K562 treated with DMSO at 1 percent for 24 hours (cell line): ENCODE data around the gene HPX. TPM values are rescaled to one million over a fixed set of nuclear protein-coding genes. Genes with fewer than 3 reads are reported as not detected.

ENCODE experiments used
- total RNA-seq: library from RNA; unstranded; fragments of 300-600 nt; gene quantifications from 2 replicates; pipeline ENCODE4 v1.2.3, GENCODE V29; 2022; ENCODE audit warnings: low read depth; ENCODE audit not compliant: insufficient read depth

The HPX gene
- 0.46 and 0.95 TPM in 2 replicates for total RNA-seq

GRCh38 chr11:6440906-6441358, at the start of gene HPX:
Gene HPX (minus strand): TSS chr11:6440987. CDS start chr11:6440963, 24 bp downstream.

GRCh38 chr11:6481012-6481923, 40.5 kb upstream of the HPX start, which contains the start of the genes ARFIP2 and TIMM10B:
Gene ARFIP2 (minus strand): TSS chr11:6481331. CDS start chr11:6480421, 910 bp downstream.
Gene TIMM10B (plus strand): TSS chr11:6481501. CDS start chr11:6481517, 16 bp downstream.

GRCh38 chr11:6473451-6474412, 32.9 kb upstream of the HPX start, which contains the start of gene TRIM3:
Gene TRIM3 (minus strand): TSS chr11:6473941. CDS start chr11:6465695, 8,246 bp downstream.

GRCh38 chr11:6419009-6419631, 21.7 kb downstream of the HPX start, which contains the start of gene APBB1:
Gene APBB1 (minus strand): TSS chr11:6419094. CDS start chr11:6411347, 7,747 bp downstream.

GRCh38 chr11:6389905-6390717, 50.7 kb downstream of the HPX start, which contains the start of gene SMPD1:
Gene SMPD1 (plus strand): TSS chr11:6390474. CDS start chr11:6390599, 125 bp downstream.

Other genes starting within 250 kb of the HPX start
- not detected in 2 replicates for gene OR52W1, start 241.8 kb downstream of the HPX start, total RNA-seq
- gene C11orf42, start 235.4 kb downstream of the HPX start, total RNA-seq = 1.1 TPM in 1 of 2 replicates, not detected in the other
- gene FHIP1B, start 206.4 kb downstream of the HPX start, total RNA-seq = 19.6 and 22.2 TPM in 2 replicates
- gene CNGA4, start 201.9 kb downstream of the HPX start, total RNA-seq = not detected in 2 replicates
- not detected in 2 replicates for gene CCKBR, start 181.1 kb downstream of the HPX start, total RNA-seq
- gene CAVIN3, start 120.5 kb downstream of the HPX start, total RNA-seq = not detected in 2 replicates
- 47.6 and 53.9 TPM in 2 replicates for gene SMPD1, start 50.5 kb downstream of the HPX start, total RNA-seq
- 3.1 and 3.4 TPM in 2 replicates for gene APBB1, start 21.9 kb downstream of the HPX start, total RNA-seq
- 12.3 and 29.1 TPM in 2 replicates for gene TRIM3, start 33.0 kb upstream of the HPX start, total RNA-seq
- gene ARFIP2, start 40.3 kb upstream of the HPX start, total RNA-seq = 35.2 and 39.9 TPM in 2 replicates
- gene TIMM10B, start 40.5 kb upstream of the HPX start, total RNA-seq = 20.0 and 20.9 TPM in 2 replicates
- 7.8 and 10.4 TPM in 2 replicates for gene DNHD1, start 56.3 kb upstream of the HPX start, total RNA-seq
- 13.6 and 16.1 TPM in 2 replicates for gene RRP8, start 162.6 kb upstream of the HPX start, total RNA-seq
- 119 and 121 TPM in 2 replicates for gene ILK, start 162.8 kb upstream of the HPX start, total RNA-seq
- 114 and 115 TPM in 2 replicates for gene TAF10, start 171.2 kb upstream of the HPX start, total RNA-seq
- gene TPP1, start 178.4 kb upstream of the HPX start, total RNA-seq = 117 and 119 TPM in 2 replicates
- 0.49 and 0.64 TPM in 2 replicates for gene DCHS1, start 214.8 kb upstream of the HPX start, total RNA-seq
- 54.0 and 59.4 TPM in 2 replicates for gene MRPL17, start 242.4 kb upstream of the HPX start, total RNA-seq